HL-60/S4 treated with retinoic acid at 250 ng/mL for 4 days and 3 days (cell line): ENCODE data around the gene CX3CL1.
"Not testable (repeated sequence)": the region's sequence is repeated elsewhere in the genome, so short reads cannot be mapped to it uniquely, and the experiment has no call there.

Experiments
- in situ Hi-C: fragments of 300-500 bp; cut with MboI; formaldehyde crosslinking; loops from 2 replicates; pipeline ENCODE4 v1.7.0; 2022; ENCODE audit warnings: low sequenced_read_pairs

Gene CX3CL1

GRCh38 chr16:57356547-57356946 is 15.7 kb upstream of the CX3CL1 start:
- in situ Hi-C loops = no loop called here

GRCh38 chr16:57357330-57358085 is 14.8 kb upstream of the CX3CL1 start:
- in situ Hi-C loops = no loop called here

GRCh38 chr16:57358086-57358420 is 14.2 kb upstream of the CX3CL1 start:
- in situ Hi-C loops = no loop called here

DNA sequence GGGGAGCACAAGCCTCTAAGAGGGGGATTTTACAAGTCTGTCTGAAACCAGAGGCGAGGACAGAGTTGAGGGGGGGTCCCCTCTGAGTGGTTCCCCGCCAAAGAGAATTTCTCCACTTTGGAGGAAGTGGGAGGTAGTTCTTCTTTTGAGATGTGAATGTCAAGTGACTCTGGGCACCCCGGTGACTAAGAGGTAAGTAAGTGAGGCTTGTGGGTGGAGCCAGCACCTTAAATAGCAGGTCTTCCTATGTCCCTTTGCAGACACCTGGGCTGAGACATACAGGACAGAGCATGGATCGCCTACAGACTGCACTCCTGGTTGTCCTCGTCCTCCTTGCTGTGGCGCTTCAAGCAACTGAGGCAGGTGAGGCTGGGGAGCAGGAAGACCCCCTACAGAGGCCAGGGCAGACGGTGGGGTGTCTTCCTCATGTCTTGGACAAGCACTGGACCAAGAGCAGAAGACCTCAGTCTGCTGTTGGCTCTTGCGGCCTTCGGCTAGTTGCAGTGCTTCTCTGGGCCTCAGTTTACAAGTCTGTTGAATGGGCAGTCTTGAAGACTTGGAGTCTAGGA is 13.7 kb upstream of the CX3CL1 start, which contains the start of gene CCL22:
TSS of gene CCL22 (plus strand) at position 257 of the 569 bp plus-strand sequence. CDS start at position 291, 34 bp downstream.
- in situ Hi-C loops = no loop called here

GRCh38 chr16:57360321-57360935 is 11.9 kb upstream of the CX3CL1 start:
- in situ Hi-C loops = no loop called here

DNA sequence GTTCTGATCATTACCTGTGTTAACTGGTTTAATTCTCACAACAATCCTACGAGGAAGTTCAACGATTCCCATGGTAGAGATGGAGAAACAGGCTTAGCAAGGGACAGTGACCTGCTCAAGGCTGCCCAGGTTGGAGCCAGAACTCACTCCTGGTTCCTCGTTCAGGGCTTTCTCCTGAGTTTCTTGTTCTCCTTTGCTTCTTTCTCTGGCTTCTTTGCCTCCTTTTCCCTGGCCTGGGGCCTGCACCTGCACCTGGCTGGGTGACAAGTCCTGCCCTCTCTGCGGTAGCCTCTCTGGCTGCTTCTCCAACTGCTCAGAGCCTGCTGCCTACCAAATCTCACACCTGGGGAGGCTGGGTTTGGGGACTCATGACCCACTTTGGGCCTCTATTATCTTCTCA is 10.9 kb upstream of the CX3CL1 start:
- in situ Hi-C loops = no loop called here

GRCh38 chr16:57364143-57364542 is 8.1 kb upstream of the CX3CL1 start:
- in situ Hi-C loops = no loop called here

DNA sequence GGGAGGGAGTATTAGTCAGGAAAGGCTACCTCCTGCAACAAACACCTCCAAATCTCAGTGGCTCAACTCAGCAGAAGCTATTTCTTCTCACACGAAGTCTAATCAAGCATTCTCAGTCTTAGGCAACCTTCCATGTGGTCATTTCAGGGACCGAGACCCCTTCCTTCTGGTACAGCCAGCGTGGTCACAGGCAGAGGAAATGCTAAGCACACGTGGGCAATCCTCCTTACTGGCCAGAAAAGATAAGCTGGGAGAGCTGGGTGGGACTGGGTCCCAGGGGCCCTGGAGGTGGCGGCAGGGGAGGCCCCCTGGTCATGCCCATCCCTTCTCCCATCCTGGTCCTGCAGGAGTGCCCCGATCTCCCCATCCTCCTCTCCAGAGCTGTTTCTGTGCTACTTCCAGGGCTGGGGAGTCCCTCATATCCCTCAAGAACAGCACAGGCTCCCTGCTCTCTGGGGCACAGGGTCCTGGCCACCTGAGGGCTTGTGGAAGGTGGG is 5.7 kb upstream of the CX3CL1 start:
- in situ Hi-C loops = no loop called here

DNA sequence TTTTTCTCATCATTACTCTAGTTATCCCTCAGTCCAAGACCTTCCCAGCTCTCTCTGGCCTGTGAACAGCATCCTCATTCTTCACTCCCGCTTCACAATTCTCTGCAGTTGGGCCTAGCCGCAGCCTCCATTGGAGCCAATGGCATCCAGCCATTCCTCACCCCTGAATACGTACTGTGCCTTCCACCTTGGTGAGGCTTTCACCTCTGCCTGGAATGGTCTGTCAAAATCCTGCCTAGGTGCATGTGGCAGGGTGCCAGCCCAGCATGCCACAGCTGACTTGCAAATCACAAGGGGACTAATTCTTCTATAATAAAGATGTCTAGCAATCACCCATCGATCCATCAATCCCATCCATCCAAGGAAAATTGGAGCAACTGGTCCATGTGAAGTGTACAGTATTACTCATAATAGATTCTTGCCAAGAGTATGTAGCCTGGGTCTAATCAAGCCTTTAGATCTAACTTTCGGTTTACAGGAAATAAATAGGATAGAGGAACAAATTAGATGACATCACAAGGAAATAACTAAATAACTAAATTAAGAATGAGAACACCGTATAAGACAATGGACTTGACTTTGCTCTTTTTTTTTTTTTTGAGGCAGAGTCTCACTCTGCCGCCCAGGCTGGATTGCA is 5.1 kb upstream of the CX3CL1 start:
- in situ Hi-C loops = no loop called here

DNA sequence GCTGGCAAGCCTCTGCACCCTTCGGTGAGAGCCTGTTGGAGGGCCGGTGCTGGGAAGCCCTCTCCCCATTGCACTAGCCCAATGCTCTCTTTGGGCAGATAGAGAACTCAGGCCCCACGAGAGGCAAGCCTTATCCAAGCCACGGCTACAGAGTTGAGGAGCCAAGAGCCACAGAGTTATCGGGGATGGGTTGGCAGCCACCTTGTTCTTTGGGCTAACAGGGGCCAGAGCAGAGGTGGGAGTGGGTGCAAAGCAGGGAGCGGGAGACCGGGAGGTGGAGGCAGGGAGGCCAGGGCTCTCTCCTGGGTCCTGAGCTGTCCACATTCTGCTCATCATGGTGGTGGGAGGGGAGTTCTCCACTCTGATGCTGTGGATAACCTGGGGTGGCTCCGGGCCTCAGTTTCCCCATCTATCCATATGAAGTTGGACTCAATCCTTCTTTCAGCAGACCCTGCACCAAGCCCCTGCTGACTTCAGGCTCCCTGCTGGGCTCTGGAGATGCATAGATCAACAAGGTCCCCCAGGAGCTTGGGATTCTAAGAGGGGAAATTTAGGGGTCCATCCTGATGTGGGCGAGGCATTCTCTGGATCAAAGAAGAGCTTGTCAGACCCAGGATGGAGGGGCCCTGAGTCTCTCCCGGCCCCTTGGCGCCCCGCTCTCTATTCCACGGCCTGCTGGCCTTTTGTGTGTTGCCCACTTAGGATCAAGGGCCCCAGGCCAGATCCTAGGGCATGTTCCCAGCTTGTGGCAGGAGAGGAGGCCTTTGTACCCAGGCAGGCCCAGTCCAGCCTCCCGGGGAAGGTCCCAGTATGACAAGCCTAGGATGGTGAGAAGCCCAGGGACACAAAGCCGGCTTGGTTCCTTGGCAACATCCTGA is 557 bp upstream of the CX3CL1 start:
- in situ Hi-C loops = no loop called here

GRCh38 chr16:57373117-57373947 is 1.0 kb downstream of the CX3CL1 start:
- in situ Hi-C loops = no loop called here

- in situ Hi-C loops = no loop called here
Observed at GRCh38 chr16:57374067-57374534, 1.8 kb downstream of the CX3CL1 start.

- in situ Hi-C loops = not testable (repeated sequence)
Observed at GRCh38 chr16:57374925-57375465, 2.7 kb downstream of the CX3CL1 start.

- in situ Hi-C loops = no loop called here
Observed at GRCh38 chr16:57376313-57376818, 4.1 kb downstream of the CX3CL1 start.

DNA sequence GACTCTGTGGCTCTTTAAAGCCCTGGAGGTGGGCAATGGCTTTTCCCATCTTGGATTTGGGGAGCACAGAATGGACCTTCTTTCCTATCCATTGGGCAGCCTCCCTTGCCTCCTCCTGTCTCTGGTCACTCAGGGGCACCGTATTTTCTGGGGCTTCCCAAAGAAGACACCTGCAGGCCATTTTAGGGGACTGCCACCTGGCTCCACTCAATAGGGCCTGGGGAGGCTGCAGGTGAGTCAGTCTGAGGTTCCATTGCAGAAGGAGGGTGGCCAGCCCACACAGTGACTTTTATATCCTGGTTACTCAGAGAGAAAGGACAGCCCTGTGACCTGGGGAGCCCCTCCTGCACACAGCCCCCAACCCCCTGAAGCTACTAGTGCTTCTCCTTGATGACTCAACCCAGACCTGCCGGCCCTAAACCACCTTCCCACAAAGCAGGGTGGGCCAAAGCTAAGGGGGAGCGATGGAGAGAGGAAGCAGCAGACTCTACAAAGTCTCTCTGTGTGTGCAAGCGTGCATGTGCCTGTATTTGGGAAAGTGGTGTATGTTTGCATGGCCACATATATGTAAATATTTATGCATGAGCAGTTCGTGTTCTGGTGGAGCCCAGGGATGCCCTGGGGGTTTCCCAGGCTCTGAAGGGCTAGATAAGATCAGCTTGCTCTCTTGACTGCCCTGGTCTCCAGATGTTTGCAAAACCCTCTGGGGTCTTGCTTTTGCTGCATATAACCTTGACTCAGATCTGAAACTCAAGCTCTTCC is 5.0 kb downstream of the CX3CL1 start:
- in situ Hi-C loops = no loop called here

DNA sequence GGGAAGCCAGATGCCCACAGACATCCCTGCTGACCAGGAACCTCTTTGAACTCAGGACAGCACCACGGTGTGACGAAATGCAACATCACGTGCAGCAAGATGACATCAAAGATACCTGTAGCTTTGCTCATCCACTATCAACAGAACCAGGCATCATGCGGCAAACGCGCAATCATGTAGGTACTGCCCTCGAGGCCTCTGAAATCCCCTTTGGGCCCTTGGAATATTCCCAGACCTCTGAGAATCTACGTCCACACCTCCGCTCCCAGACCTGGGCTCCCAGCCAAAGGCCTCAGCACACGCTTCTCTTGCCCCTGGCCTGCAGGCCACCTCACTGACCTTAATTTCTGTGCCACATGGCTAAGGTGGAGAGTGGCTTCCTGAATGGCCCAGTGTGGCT is 7.3 kb downstream of the CX3CL1 start:
- in situ Hi-C loops = no loop called here

- in situ Hi-C loops = no loop called here
Observed at GRCh38 chr16:57380671-57381462, 8.6 kb downstream of the CX3CL1 start.
